ENCODE measurements around the gene PCMTD2.
"Not testable (repeated sequence)": the region's sequence is repeated elsewhere in the genome, so short reads cannot be mapped to it uniquely, and the experiment has no call there.

GRCh38 chr20:64317331-64317730 is 61.8 kb downstream of the PCMTD2 start:
- TF ChIP-seq CTCF (IDR thresholded peaks at IDR 0.05; ENCODE audit: low read depth, low read length, poor library complexity, severe bottlenecking); EZH2phosphoT487 (IDR thresholded peaks at IDR 0.05; ENCODE audit: borderline replicate concordance, low read length): not testable (repeated sequence)

All from DOHH2 (cell line).